Type B pancreatic cell (in vitro differentiated cells): ENCODE measurements around the gene BBS9. TPM values are rescaled to one million over a fixed set of nuclear protein-coding genes. Genes with fewer than 3 reads are reported as not detected.
"Not testable (repeated sequence)": the region's sequence is repeated elsewhere in the genome, so short reads cannot be mapped to it uniquely, and the experiment has no call there.

Experiments used
- DNase-seq: peaks from one replicate; pipeline ENCODE4 v3.0.0; 2021; ENCODE audit warnings: mixed read lengths; ENCODE audit not compliant: unreplicated experiment; ENCODE audit errors: extremely low spot score
- H3K27ac Mint-ChIP-seq: 2 replicates; pipeline ENCODE4 v1.8.0; 2021; ENCODE audit warnings: mild to moderate bottlenecking, mixed read lengths
- H3K27me3 Mint-ChIP-seq: 2 replicates; pipeline ENCODE4 v1.8.0; 2021; ENCODE audit warnings: mixed read lengths
- H3K36me3 Mint-ChIP-seq: 2 replicates; pipeline ENCODE4 v1.8.0; 2021; ENCODE audit warnings: mixed read lengths
- H3K4me1 Mint-ChIP-seq: one replicate; pipeline ENCODE4 v1.8.0; 2021; ENCODE audit warnings: mixed read lengths; ENCODE audit not compliant: unreplicated experiment
- H3K4me3 Mint-ChIP-seq: 2 replicates; pipeline ENCODE4 v1.8.0; 2021; ENCODE audit warnings: mild to moderate bottlenecking, mixed read lengths
- H3K9me3 Mint-ChIP-seq: 2 replicates; pipeline ENCODE4 v1.8.0; 2021; ENCODE audit warnings: mixed read lengths
- total RNA-seq: library from RNA; stranded (reverse); gene quantifications from 2 replicates; pipeline ENCODE4 v1.2.1, GENCODE V29; 2021; ENCODE audit warnings: low replicate concordance
- TF ChIP-seq, protein P1 (sequence below): fragments of 200-600 bp; sonication (generic); conservative IDR thresholded peaks from 2 replicates; pipeline ENCODE4 v1.5.0; 2021; ENCODE audit warnings: antibody characterized with exemption, mild to moderate bottlenecking

The BBS9 gene
- total RNA-seq, 1 donor from 2014 or later: 19.7 TPM

DNA sequence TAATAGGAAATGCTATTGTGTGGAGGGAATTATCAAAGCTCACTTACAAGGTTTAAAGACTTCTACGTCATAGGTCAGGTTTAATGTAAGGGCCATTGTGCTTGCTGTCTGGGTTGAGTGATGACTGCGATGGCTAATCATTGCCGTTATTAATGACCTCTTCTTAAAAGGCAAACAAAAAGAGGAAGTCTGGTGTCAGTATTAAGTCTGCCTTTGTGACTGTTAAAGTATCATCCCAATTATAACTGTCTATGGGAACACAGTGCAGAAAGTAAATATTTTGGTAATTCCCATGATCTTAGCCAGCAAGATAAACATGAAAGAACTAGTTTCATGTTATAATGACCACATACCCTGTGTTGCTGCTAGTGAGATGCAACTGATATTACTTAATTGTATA lies 382.4 kb downstream of the BBS9 start:
- no peaks in the 10 kb centered on the region for H3K9me3 Mint-ChIP-seq
- H3K4me1 Mint-ChIP-seq: peaks cover 26% of the 10 kb centered on the region
- no peak overlapping the region for H3K27ac Mint-ChIP-seq
- no peaks in the 10 kb centered on the region for H3K27me3 Mint-ChIP-seq
- TF ChIP-seq, protein P1, sequence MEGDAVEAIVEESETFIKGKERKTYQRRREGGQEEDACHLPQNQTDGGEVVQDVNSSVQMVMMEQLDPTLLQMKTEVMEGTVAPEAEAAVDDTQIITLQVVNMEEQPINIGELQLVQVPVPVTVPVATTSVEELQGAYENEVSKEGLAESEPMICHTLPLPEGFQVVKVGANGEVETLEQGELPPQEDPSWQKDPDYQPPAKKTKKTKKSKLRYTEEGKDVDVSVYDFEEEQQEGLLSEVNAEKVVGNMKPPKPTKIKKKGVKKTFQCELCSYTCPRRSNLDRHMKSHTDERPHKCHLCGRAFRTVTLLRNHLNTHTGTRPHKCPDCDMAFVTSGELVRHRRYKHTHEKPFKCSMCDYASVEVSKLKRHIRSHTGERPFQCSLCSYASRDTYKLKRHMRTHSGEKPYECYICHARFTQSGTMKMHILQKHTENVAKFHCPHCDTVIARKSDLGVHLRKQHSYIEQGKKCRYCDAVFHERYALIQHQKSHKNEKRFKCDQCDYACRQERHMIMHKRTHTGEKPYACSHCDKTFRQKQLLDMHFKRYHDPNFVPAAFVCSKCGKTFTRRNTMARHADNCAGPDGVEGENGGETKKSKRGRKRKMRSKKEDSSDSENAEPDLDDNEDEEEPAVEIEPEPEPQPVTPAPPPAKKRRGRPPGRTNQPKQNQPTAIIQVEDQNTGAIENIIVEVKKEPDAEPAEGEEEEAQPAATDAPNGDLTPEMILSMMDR: no peak
- H3K4me3 Mint-ChIP-seq: no peak overlapping the region
- no peaks in the 10 kb centered on the region for H3K36me3 Mint-ChIP-seq
- no peak for DNase-seq

DNA sequence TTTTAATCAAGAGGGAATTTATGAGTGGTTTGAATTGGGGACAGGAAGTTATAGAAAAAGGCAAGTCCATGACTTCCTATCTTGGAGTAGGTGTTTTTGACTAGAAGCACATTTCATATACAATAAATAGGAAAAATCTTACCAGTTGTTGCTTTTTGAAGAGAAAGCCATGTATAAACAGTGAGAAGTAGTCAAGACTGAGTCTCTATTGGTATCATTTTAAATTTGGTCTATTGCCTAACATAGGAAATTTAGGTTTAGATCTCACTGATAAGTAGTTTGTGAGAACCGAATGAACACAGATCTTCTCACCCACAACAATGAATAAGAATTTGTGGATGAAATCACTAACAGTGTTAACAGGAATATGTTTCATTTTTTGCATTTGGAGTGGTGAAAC lies 387.2 kb downstream of the BBS9 start:
- Mint-ChIP-seq H3K4me3 (no peak overlapping the region), H3K4me1 (peaks cover 11% of the 10 kb centered on the region), H3K9me3 (no peaks in the 10 kb centered on the region), H3K27me3 (no peaks in the 10 kb centered on the region), H3K27ac (no peak overlapping the region), H3K36me3 (no peaks in the 10 kb centered on the region)
- DNase-seq: no peak
- TF ChIP-seq, protein P1: no peak

DNA sequence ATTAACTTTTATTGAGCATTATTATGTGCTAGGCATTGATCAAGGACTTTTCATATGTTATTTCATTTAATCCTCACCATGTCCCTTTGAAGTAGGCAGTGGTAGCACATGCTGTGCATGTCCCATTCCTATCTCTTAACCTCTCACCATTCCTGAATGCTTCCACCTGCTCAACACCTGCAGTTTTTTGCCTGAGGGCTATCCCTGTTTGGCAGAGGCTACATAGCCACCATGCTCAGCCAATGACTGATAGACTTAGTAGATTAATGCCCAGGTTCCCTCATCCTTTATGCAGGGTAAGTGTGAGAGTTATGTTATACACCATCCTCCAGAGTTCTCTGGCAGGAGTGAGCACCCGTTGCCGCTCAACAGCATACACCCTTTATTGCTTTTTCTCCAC lies 387.8 kb downstream of the BBS9 start:
- Mint-ChIP-seq H3K36me3 (no peaks in the 10 kb centered on the region), H3K9me3 (no peaks in the 10 kb centered on the region)

DNA sequence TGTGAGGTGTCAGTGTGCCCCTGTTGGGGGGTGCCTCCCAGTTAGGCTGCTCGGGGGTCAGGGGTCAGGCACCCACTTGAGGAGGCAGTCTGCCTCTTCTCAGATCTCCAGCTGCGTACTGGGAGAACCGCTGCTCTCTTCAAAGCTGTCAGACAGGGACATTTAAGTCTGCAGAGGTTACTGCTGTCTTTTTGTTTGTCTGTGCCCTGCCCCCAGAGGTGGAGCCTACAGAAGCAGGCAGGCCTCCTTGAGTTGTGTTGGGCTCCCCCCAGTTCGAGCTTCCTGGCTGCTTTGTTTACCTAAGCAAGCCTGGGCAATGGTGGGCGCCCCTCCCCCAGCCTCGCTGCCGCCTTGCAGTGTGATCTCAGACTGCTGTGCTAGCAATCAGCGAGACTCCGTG lies 397.6 kb downstream of the BBS9 start:
- not testable (repeated sequence) for H3K27ac Mint-ChIP-seq, H3K9me3 Mint-ChIP-seq, H3K27me3 Mint-ChIP-seq, DNase-seq, H3K4me1 Mint-ChIP-seq, H3K36me3 Mint-ChIP-seq
- H3K4me3 Mint-ChIP-seq: peak overlapping the region; percentile 74

More for the DNA sequence above, 387.8 kb downstream of the BBS9 start:
- DNase-seq: no peak
- Mint-ChIP-seq H3K27ac (no peak overlapping the region), H3K4me3 (no peak overlapping the region), H3K27me3 (no peaks in the 10 kb centered on the region), H3K4me1 (peaks cover 6% of the 10 kb centered on the region)
- TF ChIP-seq, protein P1: no peak

DNA sequence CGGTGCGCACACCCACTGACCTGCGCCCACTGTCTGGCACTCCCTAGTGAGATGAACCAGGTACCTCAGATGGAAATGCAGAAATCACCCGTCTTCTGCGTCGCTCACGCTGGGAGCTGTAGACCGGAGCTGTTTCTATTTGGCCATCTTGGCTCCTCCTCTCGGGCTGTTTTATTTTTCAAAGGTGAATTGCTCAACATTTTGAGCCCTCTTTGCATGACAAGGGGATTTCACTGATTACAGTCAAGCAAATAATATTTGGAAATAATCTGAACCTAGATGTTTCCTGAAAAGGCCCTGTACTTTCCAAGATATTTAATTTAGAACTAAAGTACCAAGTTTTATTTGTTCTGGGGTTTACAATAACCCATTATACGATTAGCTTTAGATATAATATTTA lies 398.2 kb downstream of the BBS9 start:
- H3K36me3 Mint-ChIP-seq, H3K9me3 Mint-ChIP-seq, H3K27ac Mint-ChIP-seq, DNase-seq, H3K4me1 Mint-ChIP-seq, H3K27me3 Mint-ChIP-seq: not testable (repeated sequence)
- peak overlapping the region; percentile 74 for H3K4me3 Mint-ChIP-seq

DNA sequence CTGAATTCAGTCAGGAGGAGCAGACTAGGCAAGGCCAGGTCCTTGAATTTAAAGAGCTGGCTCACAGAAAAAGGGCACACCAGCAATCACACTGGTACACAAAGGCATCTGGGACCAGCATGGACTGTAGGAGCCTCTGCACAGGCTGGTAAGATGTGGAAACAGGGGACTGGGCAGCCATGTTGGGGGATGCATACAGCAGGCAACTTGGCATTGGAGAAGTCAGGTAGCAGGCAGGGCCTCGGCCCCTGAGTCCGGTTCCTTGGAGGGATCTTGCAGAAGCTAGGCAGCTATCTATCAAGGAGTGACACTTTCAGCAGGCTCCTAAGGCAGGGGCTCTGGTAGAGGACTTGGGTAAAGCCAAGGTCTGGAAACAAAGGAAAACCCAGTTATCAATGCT lies 399.7 kb downstream of the BBS9 start:
- Mint-ChIP-seq H3K4me1 (peaks cover 9% of the 10 kb centered on the region), H3K9me3 (peaks cover 5% of the 10 kb centered on the region), H3K27ac (no peak overlapping the region), H3K36me3 (no peaks in the 10 kb centered on the region), H3K27me3 (no peaks in the 10 kb centered on the region), H3K4me3 (no peak overlapping the region)
- no peak for DNase-seq
- TF ChIP-seq, protein P1: no peak

DNA sequence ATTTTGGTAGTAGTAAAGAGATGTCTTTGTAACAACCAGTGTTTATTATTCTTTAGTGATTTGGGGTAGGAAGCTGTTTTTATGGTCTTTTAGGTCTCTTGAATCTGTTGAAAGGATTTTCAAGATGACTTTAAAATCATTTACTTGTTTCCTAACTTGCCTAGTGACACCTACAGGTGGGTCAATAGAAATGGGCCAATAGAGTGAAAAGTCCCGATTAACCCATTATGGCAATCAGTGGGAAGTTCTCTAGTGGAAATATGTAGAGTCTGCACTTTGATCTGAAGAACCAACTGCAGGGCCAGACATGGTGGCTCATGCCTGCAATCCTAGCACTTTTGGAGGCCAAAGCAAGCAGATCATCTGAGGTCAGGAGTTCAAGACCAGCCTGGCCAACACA lies 401.3 kb downstream of the BBS9 start:
- Mint-ChIP-seq H3K27ac (no peak overlapping the region), H3K36me3 (peaks cover 3% of the 10 kb centered on the region), H3K4me3 (no peak overlapping the region), H3K27me3 (no peaks in the 10 kb centered on the region), H3K4me1 (peaks cover 17% of the 10 kb centered on the region), H3K9me3 (peaks cover 9% of the 10 kb centered on the region)
- TF ChIP-seq, protein P1: no peak
- DNase-seq: no peak
